HG03060 (cell line): ENCODE data around the gene TLE4.

ENCODE experiments used
- ATAC-seq: cut with Tn5 transposase; IDR thresholded peaks from one replicate; pipeline ENCODE4 v1.9.1; 2021; ENCODE audit warnings: low read depth, moderate number of reproducible peaks; ENCODE audit not compliant: unreplicated experiment

TLE4 gene

GRCh38 chr9:79570448-79571308, 1.1 kb upstream of the TLE4 start:
- no peak for ATAC-seq

DNA sequence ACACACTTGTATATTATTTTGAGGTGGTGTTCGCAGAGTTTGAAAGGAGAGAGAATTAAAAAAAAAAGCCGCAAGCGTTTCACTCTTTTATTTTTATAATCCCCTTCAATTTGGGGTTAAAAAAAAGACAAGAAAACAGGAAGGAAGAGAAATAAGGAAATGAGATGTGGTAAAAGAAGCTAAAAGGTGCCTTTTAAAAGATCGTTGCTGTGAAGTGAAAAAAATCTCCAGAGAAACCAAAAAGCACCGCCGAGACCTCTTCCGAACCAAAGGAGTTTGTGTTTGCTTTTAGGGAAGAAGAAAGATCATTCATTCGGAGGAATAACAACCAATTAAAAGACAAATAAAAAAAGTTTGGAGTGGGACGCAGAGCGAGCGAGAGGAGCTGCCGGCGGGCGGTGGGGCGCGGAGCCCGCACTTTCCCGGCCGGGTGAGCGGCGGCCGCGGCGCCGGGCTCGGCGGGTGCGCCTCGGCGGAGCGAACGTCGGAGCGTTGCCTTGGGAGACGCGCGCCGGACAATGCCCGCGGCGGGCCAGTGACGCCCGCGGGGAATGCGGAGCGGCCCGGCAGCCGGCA, 355 bp downstream of the TLE4 start:
- ATAC-seq = no peak

DNA sequence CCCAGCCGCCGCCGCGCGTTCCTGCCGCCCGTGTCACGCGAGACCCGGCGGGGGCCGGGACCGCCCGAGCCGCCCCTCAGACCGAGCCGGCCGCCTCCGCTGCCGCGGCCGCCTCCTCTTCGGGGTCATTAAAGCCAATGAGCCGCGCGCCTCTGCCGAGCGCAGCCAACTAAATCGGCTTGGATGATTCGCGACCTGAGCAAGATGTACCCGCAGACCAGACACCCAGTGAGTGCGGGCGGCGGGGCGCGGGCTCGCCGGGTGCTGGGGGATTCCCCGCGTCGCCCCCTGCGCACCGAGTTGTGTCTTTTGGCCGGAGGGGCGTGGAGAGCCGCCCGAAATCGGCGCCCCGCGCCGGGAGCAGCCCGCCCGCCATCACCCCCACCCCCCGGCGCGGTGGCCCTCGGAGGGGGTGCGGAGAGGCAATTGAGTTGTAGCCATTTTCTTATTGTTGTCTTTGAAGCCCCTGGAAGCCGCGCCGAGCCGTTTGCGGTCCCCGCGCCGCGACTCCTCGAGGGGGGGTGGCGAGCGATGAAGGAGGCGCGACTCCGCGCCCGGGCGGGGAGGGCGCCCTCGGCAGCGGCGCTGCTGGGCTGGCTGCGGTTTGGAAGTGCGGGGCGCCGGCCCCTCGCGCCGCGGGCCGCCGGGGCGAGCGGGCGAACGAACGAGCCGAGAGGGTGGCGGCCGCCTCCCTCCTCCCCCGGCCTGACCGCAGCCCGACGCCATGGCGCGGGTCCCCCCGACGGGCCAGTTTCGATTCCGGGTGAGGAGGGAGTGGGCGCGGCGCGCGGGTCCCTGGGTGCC, 1.0 kb downstream of the TLE4 start:
- no peak for ATAC-seq

GRCh38 chr9:79573412-79573923, 1.7 kb downstream of the TLE4 start:
- no peak for ATAC-seq

GRCh38 chr9:79574136-79574535, 2.4 kb downstream of the TLE4 start:
- no peak for ATAC-seq

DNA sequence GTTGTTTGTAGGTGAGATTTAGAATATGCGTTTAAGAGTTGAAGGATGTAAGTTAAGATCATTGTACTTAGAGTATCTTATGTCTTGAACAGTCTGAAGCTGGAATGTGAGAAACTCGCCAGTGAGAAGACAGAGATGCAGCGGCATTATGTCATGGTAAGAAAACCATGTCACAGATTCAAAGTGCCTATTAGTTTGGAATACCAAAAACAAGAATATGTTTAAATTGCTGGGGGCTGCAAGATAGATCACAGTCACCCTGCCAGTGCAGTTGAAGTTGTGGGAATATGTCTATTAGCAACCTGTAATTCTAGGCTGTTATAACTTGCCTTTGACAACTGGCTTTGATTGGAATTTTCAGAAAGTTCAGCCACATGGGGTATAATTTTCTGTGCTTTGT, 3.0 kb downstream of the TLE4 start:
- no peak for ATAC-seq

DNA sequence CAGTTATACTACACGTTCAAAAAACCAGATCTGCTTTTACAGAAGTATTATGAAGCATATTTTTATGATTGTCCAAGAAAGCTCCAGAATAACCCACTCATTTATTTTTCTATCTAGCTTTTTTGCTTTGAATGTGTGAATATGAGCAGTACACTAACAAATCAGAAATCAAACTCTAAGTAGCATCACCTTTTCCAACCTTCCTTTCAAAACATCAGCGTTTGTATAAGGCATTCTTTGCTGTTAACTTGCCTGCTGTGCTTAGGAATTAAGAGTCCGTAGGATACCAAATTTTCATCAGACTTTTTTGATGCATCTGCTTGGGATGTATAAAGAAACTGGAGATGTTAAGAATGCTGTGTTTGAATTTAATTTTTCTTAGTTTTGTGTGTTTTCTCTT, 3.8 kb downstream of the TLE4 start:
- ATAC-seq = no peak

DNA sequence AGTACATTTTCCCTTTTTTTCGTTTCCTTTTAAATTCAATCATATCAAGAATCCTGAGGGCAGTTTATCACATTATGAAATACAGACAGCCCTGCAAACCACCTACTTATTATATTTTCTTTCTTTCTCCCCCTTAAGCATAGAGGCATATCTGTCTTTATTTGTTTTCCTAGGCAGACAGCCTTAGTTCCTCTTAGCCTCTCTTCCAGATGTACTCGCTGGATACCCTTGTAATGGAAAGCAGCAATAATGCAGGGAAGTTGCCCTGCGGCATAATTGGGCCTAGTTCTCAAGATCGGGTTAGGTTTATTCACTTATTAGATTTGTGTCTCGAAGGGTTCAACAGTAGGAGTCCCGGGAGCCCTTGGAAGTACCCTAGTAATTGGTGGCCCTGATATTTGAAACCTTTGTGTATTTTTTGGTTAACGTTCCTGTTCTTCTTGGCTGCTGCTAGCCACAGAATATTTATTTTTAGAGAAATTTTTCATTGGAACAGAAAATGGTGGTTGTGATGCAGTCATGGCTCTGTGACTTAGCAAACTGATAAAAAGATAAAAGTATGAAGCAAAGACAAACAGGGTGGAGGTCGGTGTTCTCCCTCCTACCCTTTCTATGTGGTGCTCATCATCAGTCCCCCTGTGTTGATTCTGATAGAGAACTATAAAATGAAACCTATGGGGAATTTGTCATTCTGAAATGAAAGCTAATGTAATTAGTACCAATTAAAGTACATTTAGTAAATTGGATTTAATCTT, 6.4 kb downstream of the TLE4 start:
- ATAC-seq = no peak

DNA sequence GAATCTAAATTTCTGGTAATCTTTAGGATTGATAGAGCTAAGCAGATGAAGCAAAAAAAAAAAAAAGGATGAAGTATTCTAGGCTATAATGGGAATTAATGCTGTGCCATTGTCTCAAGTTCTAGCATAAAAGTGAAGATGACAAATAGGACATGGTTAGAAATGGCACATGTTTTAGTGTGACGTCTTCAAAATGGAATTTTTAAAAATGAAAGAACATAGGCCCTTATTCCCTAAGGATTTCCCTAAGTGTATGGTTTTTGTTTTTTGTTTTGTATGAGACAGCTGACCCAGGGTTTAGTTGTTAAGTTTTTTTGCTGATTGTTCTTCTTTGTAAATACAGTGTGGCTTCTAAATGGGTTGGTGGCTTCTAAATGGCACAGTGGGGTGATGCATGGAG, 7.1 kb downstream of the TLE4 start:
- no peak for ATAC-seq

- no peak for ATAC-seq
Observed at GRCh38 chr9:79579624-79580023, 7.9 kb downstream of the TLE4 start.

GRCh38 chr9:79580055-79580454, 8.3 kb downstream of the TLE4 start:
- ATAC-seq = no peak

DNA sequence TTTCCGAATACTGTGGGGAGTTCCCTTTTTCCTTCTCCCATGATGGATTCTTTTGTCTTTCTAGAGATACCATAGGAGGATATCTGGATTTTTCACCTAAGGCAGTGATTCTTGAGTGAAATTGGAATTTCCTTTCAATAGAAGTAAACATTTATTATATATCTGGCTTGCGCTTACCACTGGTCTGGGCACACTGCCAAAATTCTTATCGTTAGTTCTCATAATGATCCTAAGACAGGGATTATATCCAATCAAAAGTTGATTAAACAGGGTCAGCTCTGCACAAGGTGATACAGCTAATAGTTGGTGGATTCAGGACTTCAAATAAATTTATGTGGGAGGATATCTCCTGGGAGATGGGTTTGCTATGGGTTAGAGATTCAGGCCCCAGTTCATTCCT, 9.6 kb downstream of the TLE4 start:
- no peak for ATAC-seq

- no peak for ATAC-seq
Observed at GRCh38 chr9:79581794-79582193, 10.0 kb downstream of the TLE4 start.

GRCh38 chr9:79583952-79584654, 12.3 kb downstream of the TLE4 start:
- no peak for ATAC-seq

GRCh38 chr9:79584655-79584982, 12.9 kb downstream of the TLE4 start:
- ATAC-seq = no peak

GRCh38 chr9:79588488-79589223, 16.9 kb downstream of the TLE4 start:
- no peak for ATAC-seq

- ATAC-seq = no peak
Observed at GRCh38 chr9:79591458-79591857, 19.7 kb downstream of the TLE4 start.

GRCh38 chr9:79592726-79593493, 21.1 kb downstream of the TLE4 start:
- ATAC-seq = no peak
